ENCODE results near the gene CDK14. TPM values are rescaled to one million over a fixed set of nuclear protein-coding genes. Genes with fewer than 3 reads are reported as not detected.

CDK14 gene
- total and polyA plus RNA-seq, 2 of the 8 experiments (the other 6 are each of a cell fraction or from before 2014, with no cell fraction given): 5.5 to 47.3 TPM

DNA sequence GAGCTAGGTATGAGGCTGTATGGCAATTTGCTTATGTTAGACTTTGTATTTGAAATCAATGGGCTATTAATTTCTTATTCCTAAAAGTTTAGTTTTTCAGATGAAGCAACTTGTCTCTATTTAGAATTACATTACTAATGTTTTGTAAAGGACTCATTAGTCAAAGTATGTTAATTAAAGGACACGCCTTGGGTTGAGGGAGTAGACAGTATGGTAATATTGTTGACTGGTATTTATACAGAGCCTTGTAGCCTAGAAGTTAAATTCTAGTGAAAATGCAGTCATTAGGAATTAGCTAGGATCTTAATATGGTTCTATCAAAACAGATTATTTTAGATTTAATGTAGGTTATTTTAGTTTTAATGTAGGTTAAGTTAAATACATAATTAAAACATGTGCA lies 6.2 kb downstream of the CDK14 start:
- H3K23me2 ChIP-seq (ENCODE audit: low read depth, low read length): peaks cover under 1% of the 10 kb centered on the region; the same call in 1 of the 2 replicates
- no peak overlapping the region for H2BK12ac ChIP-seq (ENCODE audit: low read depth, low read length)
- no peak overlapping the region for H3K18ac ChIP-seq (ENCODE audit: extremely low read depth, low read length)
- CTCF ChIA-PET (ENCODE audit: partially characterized antibody): interaction anchor here (1.1 to 2.9 kb wide), 4 partner anchors 18 to 431 kb away, joined by 3 to 17 read pairs (median 6); no protein-coding TSS in a partner anchor
- H4K20me1 ChIP-seq (replicated peaks in 1 of 2; ENCODE audit: control insufficient read depth in 1 of 2, insufficient read depth in 2 of 2, low read length in 2 of 2): peaks cover 0 to 2% of the 10 kb centered on the region in 2 experiments
- peaks cover 0 to 75% of the 10 kb centered on the region in 2 experiments; a peak in 2 of 4 replicates for H3K79me2 ChIP-seq (ENCODE audit: control insufficient read depth in 1 of 2, insufficient read depth in 2 of 2, low read length in 2 of 2)
- no peak for FAIRE-seq
- no peak overlapping the region for H3K27ac ChIP-seq (ENCODE audit: low read depth, low read length)
- H3K4ac ChIP-seq (replicated peaks; ENCODE audit: insufficient read length, low read depth, low read length): no peak overlapping the region
- H3K9me3 ChIP-seq (ENCODE audit: insufficient read depth in 2 of 2, low read depth in 1 of 2, low read length in 1 of 2): no peaks in the 10 kb centered on the region
- H2BK5ac ChIP-seq (ENCODE audit: low read depth, low read length): no peak overlapping the region
- no peak overlapping the region for H4K5ac ChIP-seq (ENCODE audit: insufficient read length, low read depth, low read length)
- no peak overlapping the region for H2BK20ac ChIP-seq (ENCODE audit: low read length)
- H3K9ac ChIP-seq (replicated peaks in 1 of 4; ENCODE audit: extremely low read depth in 1 of 4, low read depth in 3 of 4, low read length in 3 of 4): no peak overlapping the region
- no peak overlapping the region for H2BK120ac ChIP-seq (replicated peaks; ENCODE audit: low read depth, low read length)
- no peak overlapping the region for H3K56ac ChIP-seq (replicated peaks; ENCODE audit: insufficient read length, low read depth, low read length)
- H2AK5ac ChIP-seq (ENCODE audit: low read depth, low read length): no peak overlapping the region
- TF ChIP-seq RFX5 (IDR thresholded peaks at IDR 0.05; ENCODE audit: borderline replicate concordance, low read depth, low read length) (no peak), TAF1 (IDR thresholded peaks at IDR 0.05; ENCODE audit: low read depth, low read length) (no peak), SIN3A (conservative IDR thresholded peaks at IDR 0.05 in 1 of 2, IDR thresholded peaks at IDR 0.05 in 1 of 2; ENCODE audit: low read depth in 1 of 2, low read length in 2 of 2) (no peak), HDAC2 (IDR thresholded peaks at IDR 0.05; ENCODE audit: borderline replicate concordance in 1 of 2, low read depth in 2 of 2, low read length in 2 of 2) (no peak), SIRT6 (IDR thresholded peaks at IDR 0.05; ENCODE audit: low read length) (no peak), RAD21 (IDR thresholded peaks at IDR 0.05 in 1 of 2, conservative IDR thresholded peaks at IDR 0.05 in 1 of 2; ENCODE audit: low read depth in 2 of 2, low read length in 2 of 2) (no peak), SIX5 (IDR thresholded peaks at IDR 0.05; ENCODE audit: low read depth, low read length) (no peak)
- TF ChIP-seq, protein P1, sequence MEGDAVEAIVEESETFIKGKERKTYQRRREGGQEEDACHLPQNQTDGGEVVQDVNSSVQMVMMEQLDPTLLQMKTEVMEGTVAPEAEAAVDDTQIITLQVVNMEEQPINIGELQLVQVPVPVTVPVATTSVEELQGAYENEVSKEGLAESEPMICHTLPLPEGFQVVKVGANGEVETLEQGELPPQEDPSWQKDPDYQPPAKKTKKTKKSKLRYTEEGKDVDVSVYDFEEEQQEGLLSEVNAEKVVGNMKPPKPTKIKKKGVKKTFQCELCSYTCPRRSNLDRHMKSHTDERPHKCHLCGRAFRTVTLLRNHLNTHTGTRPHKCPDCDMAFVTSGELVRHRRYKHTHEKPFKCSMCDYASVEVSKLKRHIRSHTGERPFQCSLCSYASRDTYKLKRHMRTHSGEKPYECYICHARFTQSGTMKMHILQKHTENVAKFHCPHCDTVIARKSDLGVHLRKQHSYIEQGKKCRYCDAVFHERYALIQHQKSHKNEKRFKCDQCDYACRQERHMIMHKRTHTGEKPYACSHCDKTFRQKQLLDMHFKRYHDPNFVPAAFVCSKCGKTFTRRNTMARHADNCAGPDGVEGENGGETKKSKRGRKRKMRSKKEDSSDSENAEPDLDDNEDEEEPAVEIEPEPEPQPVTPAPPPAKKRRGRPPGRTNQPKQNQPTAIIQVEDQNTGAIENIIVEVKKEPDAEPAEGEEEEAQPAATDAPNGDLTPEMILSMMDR (IDR thresholded peaks at IDR 0.05; ENCODE audit: control extremely low read depth in 1 of 3, insufficient read depth in 1 of 3, low read depth in 1 of 3, low read length in 3 of 3): no peak
- H3K4me3 ChIP-seq (ENCODE audit: extremely low read depth in 1 of 4, insufficient read depth in 2 of 4, low read depth in 3 of 4, low read length in 4 of 4): no peak overlapping the region
- no peak overlapping the region for H2BK15ac ChIP-seq (ENCODE audit: low read length)
- H3K79me1 ChIP-seq (ENCODE audit: low read depth, low read length): no peaks in the 10 kb centered on the region
- 95% methylated on average over 1 of the region's 1 CpG; no CpG with 5 or more reads in 1 of the 2 experiments for whole genome bisulfite sequencing, 2 experiments (ENCODE audit: extremely low coverage in 1 of 2, insufficient coverage in 1 of 2, insufficient read length in 1 of 2, insufficient replicate concordance in 2 of 2, low coverage in 1 of 2, low lambda C conversion rate in 2 of 2, missing lambda C conversion rate in 1 of 2)
- H3K23ac ChIP-seq (ENCODE audit: insufficient read length): no peak overlapping the region
- peaks cover 0 to 2% (median 0%) of the 10 kb centered on the region in 4 experiments; a peak in 3 of 7 replicates for H3K27me3 ChIP-seq (replicated peaks in 1 of 4; ENCODE audit: control insufficient read depth in 3 of 4, extremely low read depth in 1 of 4, insufficient read depth in 3 of 4, low read length in 3 of 4)
- H3K36me3 ChIP-seq (ENCODE audit: control insufficient read depth in 2 of 4, insufficient read depth in 4 of 4, low read length in 3 of 4): no peaks in the 10 kb centered on the region
- H4K8ac ChIP-seq (ENCODE audit: extremely low read depth, insufficient read depth, low read length): no peak overlapping the region
- H3K4me2 ChIP-seq (ENCODE audit: insufficient read depth in 1 of 2, low read depth in 2 of 2, low read length in 2 of 2): no peak overlapping the region
- peaks cover 0 to 7% (median 3%) of the 10 kb centered on the region in 4 experiments; a peak in 5 of 7 replicates for H3K4me1 ChIP-seq (replicated peaks in 1 of 4; ENCODE audit: control insufficient read depth in 3 of 4, insufficient read depth in 4 of 4, low read length in 3 of 4)
- DNase-seq (ENCODE audit: low read depth in 1 of 2, low spot score in 2 of 2): no peak
- H2AFZ ChIP-seq (ENCODE audit: low read length): no peak overlapping the region
- H4K91ac ChIP-seq (replicated peaks; ENCODE audit: insufficient read length, low read length): no peak overlapping the region
- POLR2A ChIA-PET (ENCODE audit: partially characterized antibody): no interaction called here
- no peak overlapping the region for H3K14ac ChIP-seq (ENCODE audit: insufficient read length)
